B cell (primary cell): ENCODE measurements around the gene PDP2. TPM values are rescaled to one million over a fixed set of nuclear protein-coding genes. Genes with fewer than 3 reads are reported as not detected.

Experiments
- ATAC-seq: fragments of 200-7000 bp; cut with Tn5 transposase; one replicate; pipeline ENCODE4 v1.10.0; 2021; ENCODE audit warnings: low read depth, mild to moderate bottlenecking, moderate number of reproducible peaks, moderate library complexity
- CTCF ChIA-PET: fragments of 350-600 bp; sonication (Branson Sonifier 250); formaldehyde crosslinking; loops from one replicate; lab custom pipeline; 2021; ENCODE audit warnings: antibody characterized with exemption, inconsistent platforms; lab: Charles Lee
- POLR2A ChIA-PET: fragments of 350-600 bp; sonication (Branson Sonifier 250); formaldehyde crosslinking; loops from one replicate; lab custom pipeline; 2021; ENCODE audit warnings: antibody characterized with exemption; lab: Charles Lee
- DNase-seq: peaks from one replicate; pipeline ENCODE4 v3.0.0; 2013
- H2AFZ ChIP-seq: 2 replicates; pipeline ENCODE4 v1.6.1; 2012; ENCODE audit warnings: mild to moderate bottlenecking, low read depth, low read length; ENCODE audit not compliant: insufficient read depth, poor library complexity, severe bottlenecking
- H3K27ac ChIP-seq, 2 donors: 1 replicate in 1 of 2; 2 replicates in 1 of 2; pipeline ENCODE4 v1.5.1; 2012 to 2013; ENCODE audit warnings: low read length in 2 of 2, mild to moderate bottlenecking in 2 of 2, moderate library complexity in 1 of 2
- H3K27me3 ChIP-seq, 4 experiments: fragments of 200-600 bp in 1 of 4; sonication (generic) in 1 of 4; replicated peaks in 1 of 4; 1 replicate in 2 of 4; 2 replicates in 2 of 4; pipeline versions ENCODE4 v1.6.1 to v1.7.0; 2013 to 2016; ENCODE audit warnings: low read length in 3 of 4, mild to moderate bottlenecking in 2 of 4, mixed read lengths in 1 of 4, moderate library complexity in 1 of 4; ENCODE audit not compliant: insufficient read depth in 4 of 4, control insufficient read depth in 3 of 4; ENCODE audit errors: control extremely low read depth in 1 of 4
- H3K36me3 ChIP-seq, 2 experiments: replicated peaks in 1 of 2; 1 replicate in 1 of 2; 2 replicates in 1 of 2; pipeline versions ENCODE4 v1.6.1 to v1.7.1; 2013; ENCODE audit warnings: low read length in 1 of 2; ENCODE audit not compliant: insufficient read depth in 2 of 2, control insufficient read depth in 1 of 2; ENCODE audit errors: control extremely low read depth in 1 of 2, extremely low read depth in 1 of 2
- H3K4me1 ChIP-seq, 2 donors: fragments of 200-600 bp in 1 of 2; sonication (generic) in 1 of 2; 1 replicate in 1 of 2; 2 replicates in 1 of 2; pipeline versions ENCODE4 v1.5.1 to v1.6.1; 2013 to 2017; ENCODE audit warnings: low read length in 2 of 2; ENCODE audit not compliant: control insufficient read depth in 2 of 2, insufficient read depth in 2 of 2
- H3K4me2 ChIP-seq: replicated peaks from 2 replicates; pipeline ENCODE3; 2012; ENCODE audit warnings: mild to moderate bottlenecking, low read depth, low read length; ENCODE audit not compliant: poor library complexity, severe bottlenecking
- H3K4me3 ChIP-seq, 5 experiments: fragments of 200-600 bp in 1 of 5; sonication (generic) in 1 of 5; 1 replicate in 3 of 5; 2 replicates in 2 of 5; pipeline versions ENCODE4 v1.5.1 to v1.7.0; 2011 to 2016; ENCODE audit warnings: low read length in 4 of 5, mild to moderate bottlenecking in 4 of 5, low read depth in 2 of 5, control low read depth in 1 of 5, moderate library complexity in 1 of 5; ENCODE audit not compliant: insufficient read depth in 1 of 5; ENCODE audit errors: control extremely low read depth in 1 of 5, extremely low read depth in 1 of 5
- H3K79me2 ChIP-seq: fragments of 200-600 bp; sonication (generic); one replicate; pipeline ENCODE4 v1.6.0; 2016; ENCODE audit warnings: low read length; ENCODE audit not compliant: control insufficient read depth, insufficient read depth
- H3K9ac ChIP-seq: fragments of 200-600 bp; sonication (generic); 2 replicates; pipeline ENCODE4 v1.6.1; 2017; ENCODE audit warnings: mild to moderate bottlenecking, low read length, moderate library complexity
- H3K9me3 ChIP-seq, 3 donors: one replicate each; pipeline versions ENCODE4 v1.6.1 to v1.7.1; 2013; ENCODE audit warnings: low read length in 2 of 3; ENCODE audit not compliant: control insufficient read depth in 2 of 3, insufficient read depth in 1 of 3; ENCODE audit errors: control extremely low read depth in 1 of 3
- H4K20me1 ChIP-seq: 2 replicates; pipeline ENCODE4 v1.6.0; 2012; ENCODE audit warnings: mild to moderate bottlenecking, low read length; ENCODE audit not compliant: insufficient read depth, control insufficient read depth, poor library complexity, severe bottlenecking
- H3K27ac Mint-ChIP-seq: one replicate; pipeline ENCODE4 v1.8.0; 2021; ENCODE audit warnings: mixed read lengths
- H3K27me3 Mint-ChIP-seq: one replicate; pipeline ENCODE4 v1.8.0; 2021; ENCODE audit warnings: mixed read lengths
- H3K4me1 Mint-ChIP-seq: one replicate; pipeline ENCODE4 v1.8.0; 2021; ENCODE audit warnings: mixed read lengths
- H3K4me3 Mint-ChIP-seq: one replicate; pipeline ENCODE4 v1.8.0; 2021; ENCODE audit warnings: mixed read lengths
- H3K9me3 Mint-ChIP-seq: one replicate; pipeline ENCODE4 v1.8.0; 2022; ENCODE audit warnings: mixed read lengths; ENCODE audit not compliant: insufficient read depth
- EZH2 ChIP-seq: IDR thresholded peaks from 2 replicates; pipeline ENCODE4 v1.6.1; 2012; ENCODE audit warnings: borderline replicate concordance, low read depth, mild to moderate bottlenecking, moderate library complexity, low read length; ENCODE audit not compliant: insufficient read depth, poor library complexity, severe bottlenecking
- WGBS: methylation state at CpG from one replicate; pipeline ENCODE4 v1.1.5; 2013; ENCODE audit warnings: missing lambda C conversion rate; ENCODE audit not compliant: insufficient coverage; 5-methylcytosine and 5-hydroxymethylcytosine counted together
- intact Hi-C: fragments of 100-400 bp; cut with micrococcal nuclease; formaldehyde crosslinking; loops from one replicate; pipeline ENCODE4 v1.10.0; 2022
- polyA plus RNA-seq: library from polyadenylated mRNA; depleted of rRNA; stranded (reverse); fragments of >200 nt; gene quantifications from 2 replicates; pipeline ENCODE4 v1.2.3, GENCODE V29; 2012
- total RNA-seq, 2 donors: library from RNA; stranded (reverse); fragments of 120-200 nt in 1 of 2; gene quantifications; 1 replicate in 1 of 2; 2 replicates in 1 of 2; pipeline versions ENCODE4 v1.2.3 to v1.2.4, GENCODE V29; 2013 to 2022
- TF ChIP-seq, protein P1 (sequence below): fragments of 200-600 bp; IDR thresholded peaks from one replicate; pipeline ENCODE4 v1.8.0; 2022; ENCODE audit warnings: antibody characterized with exemption, mild to moderate bottlenecking

Gene PDP2
- total and polyA plus RNA-seq, 2 donors (not counting 1 experiment from before 2014, with no cell fraction given), result 1.9 to 18.7 TPM

DNA sequence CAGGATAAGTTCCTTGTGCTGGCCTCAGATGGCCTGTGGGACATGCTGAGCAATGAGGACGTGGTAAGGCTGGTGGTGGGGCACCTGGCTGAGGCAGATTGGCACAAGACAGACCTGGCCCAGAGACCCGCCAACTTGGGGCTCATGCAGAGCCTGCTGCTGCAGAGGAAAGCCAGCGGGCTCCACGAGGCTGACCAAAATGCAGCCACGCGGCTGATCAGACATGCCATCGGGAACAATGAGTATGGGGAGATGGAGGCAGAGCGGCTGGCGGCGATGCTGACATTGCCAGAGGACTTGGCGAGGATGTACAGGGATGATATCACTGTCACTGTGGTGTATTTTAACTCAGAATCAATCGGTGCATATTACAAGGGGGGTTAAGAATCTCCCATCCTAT, 5.2 kb downstream of the PDP2 start:
- WGBS, result 94% methylated on average over 7 of the region's 12 CpGs
- DNase-seq (no peak), ATAC-seq (no peak)
- POLR2A ChIA-PET, result no interaction called here
- H2AFZ ChIP-seq, result no peak overlapping the region
- CTCF ChIA-PET, result interaction anchor here (2.1 kb wide), 1 partner anchor 17 kb away, joined by 4 read pairs; no protein-coding TSS in a partner anchor
- Mint-ChIP-seq H3K27ac (no peak overlapping the region), H3K4me1 (peaks cover 5% of the 10 kb centered on the region), H3K4me3 (no peak overlapping the region), H3K9me3 (no peaks in the 10 kb centered on the region), H3K27me3 (no peaks in the 10 kb centered on the region)
- H3K4me2 ChIP-seq, result no peak overlapping the region
- no peak overlapping the region for H3K27ac ChIP-seq
- H4K20me1 ChIP-seq, result no peaks in the 10 kb centered on the region
- TF ChIP-seq EZH2, result no peak
- TF ChIP-seq, protein P1, sequence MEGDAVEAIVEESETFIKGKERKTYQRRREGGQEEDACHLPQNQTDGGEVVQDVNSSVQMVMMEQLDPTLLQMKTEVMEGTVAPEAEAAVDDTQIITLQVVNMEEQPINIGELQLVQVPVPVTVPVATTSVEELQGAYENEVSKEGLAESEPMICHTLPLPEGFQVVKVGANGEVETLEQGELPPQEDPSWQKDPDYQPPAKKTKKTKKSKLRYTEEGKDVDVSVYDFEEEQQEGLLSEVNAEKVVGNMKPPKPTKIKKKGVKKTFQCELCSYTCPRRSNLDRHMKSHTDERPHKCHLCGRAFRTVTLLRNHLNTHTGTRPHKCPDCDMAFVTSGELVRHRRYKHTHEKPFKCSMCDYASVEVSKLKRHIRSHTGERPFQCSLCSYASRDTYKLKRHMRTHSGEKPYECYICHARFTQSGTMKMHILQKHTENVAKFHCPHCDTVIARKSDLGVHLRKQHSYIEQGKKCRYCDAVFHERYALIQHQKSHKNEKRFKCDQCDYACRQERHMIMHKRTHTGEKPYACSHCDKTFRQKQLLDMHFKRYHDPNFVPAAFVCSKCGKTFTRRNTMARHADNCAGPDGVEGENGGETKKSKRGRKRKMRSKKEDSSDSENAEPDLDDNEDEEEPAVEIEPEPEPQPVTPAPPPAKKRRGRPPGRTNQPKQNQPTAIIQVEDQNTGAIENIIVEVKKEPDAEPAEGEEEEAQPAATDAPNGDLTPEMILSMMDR, result no peak
- H3K79me2 ChIP-seq, result peaks cover 12% of the 10 kb centered on the region
- peaks cover 0 to 11% of the 10 kb centered on the region in 2 donors for H3K4me1 ChIP-seq
- no peak overlapping the region for H3K4me3 ChIP-seq
- no peaks in the 10 kb centered on the region for H3K27me3 ChIP-seq
- H3K9me3 ChIP-seq, result no peaks in the 10 kb centered on the region
- H3K36me3 ChIP-seq, result peaks cover 0 to 21% of the 10 kb centered on the region in 2 experiments
- intact Hi-C loops, result no loop called here
- no peak overlapping the region for H3K9ac ChIP-seq

DNA sequence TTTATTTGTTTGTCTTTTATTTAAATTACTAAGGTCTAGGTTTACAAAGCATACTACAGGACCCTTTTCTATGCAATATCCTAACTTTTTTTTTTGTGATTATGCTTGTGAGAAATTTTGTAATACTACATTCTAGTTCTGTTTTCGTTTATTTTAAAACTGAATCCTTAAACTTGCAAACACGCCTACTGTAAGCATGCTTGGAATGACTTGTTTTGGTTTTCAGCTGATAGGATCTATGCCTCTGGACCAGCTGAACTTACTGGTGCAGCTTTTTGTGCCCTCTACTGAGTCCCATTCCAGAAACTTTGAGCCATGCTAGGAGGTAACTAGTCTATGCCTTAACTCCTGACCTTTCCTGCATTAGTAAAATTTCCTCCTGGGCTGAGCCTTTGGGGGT, 6.0 kb downstream of the PDP2 start:
- DNase-seq (no peak), ATAC-seq (no peak)
- Mint-ChIP-seq H3K27ac (no peak overlapping the region), H3K4me1 (peaks cover 4% of the 10 kb centered on the region), H3K4me3 (no peak overlapping the region), H3K9me3 (no peaks in the 10 kb centered on the region), H3K27me3 (no peaks in the 10 kb centered on the region)
- no peak overlapping the region for H2AFZ ChIP-seq
- H3K79me2 ChIP-seq, result peaks cover 7% of the 10 kb centered on the region
- H3K9me3 ChIP-seq, result no peaks in the 10 kb centered on the region
- peaks cover 0 to 4% of the 10 kb centered on the region in 2 donors for H3K4me1 ChIP-seq
- peaks cover 0 to 21% of the 10 kb centered on the region in 2 experiments for H3K36me3 ChIP-seq
- no peak overlapping the region for H3K9ac ChIP-seq
- H3K27me3 ChIP-seq, result no peaks in the 10 kb centered on the region
- TF ChIP-seq, protein P1, result no peak
- no peak for TF ChIP-seq EZH2
- no peak overlapping the region for H3K4me3 ChIP-seq
- ChIA-PET CTCF (no interaction called here), POLR2A (no interaction called here)
- WGBS, result 100% methylated on average over 1 of the region's 2 CpGs
- H4K20me1 ChIP-seq, result no peaks in the 10 kb centered on the region
- intact Hi-C loops, result no loop called here
- H3K4me2 ChIP-seq, result no peak overlapping the region
- no peak overlapping the region for H3K27ac ChIP-seq
